ENCODE measurements around the gene LRP2BP.

LRP2BP gene

DNA sequence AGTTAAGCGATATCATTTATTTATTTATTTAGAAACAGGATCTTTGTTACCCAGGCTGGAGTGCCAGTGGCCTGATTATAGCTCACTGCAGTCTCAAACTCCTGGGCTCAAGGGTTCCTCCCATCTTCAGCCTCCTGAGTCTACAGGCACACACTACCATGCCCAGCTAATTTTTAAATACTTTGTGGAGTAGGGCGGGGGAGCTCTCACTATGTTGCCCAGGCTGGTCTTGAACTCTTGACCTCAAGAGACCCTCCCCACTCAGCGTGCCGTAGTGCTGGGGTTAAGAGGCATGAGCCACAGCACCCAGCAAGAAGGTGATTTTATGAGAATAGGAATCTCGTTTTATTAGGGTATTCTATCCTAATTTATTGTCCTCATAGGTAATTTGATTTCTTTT, 33.9 kb upstream of the LRP2BP start:
- ATAC-seq (ENCODE audit: low read depth) (no peak), DNase-seq (ENCODE audit: low spot score) (no peak)
- Histone ChIP-seq H3K9me3 (ENCODE audit: severe bottlenecking) (no peaks in the 10 kb centered on the region), H3K36me3 (ENCODE audit: low read depth) (no peaks in the 10 kb centered on the region), H3K4me3 (ENCODE audit: severe bottlenecking) (no peak overlapping the region), H3K4me1 (ENCODE audit: insufficient read depth, poor library complexity, severe bottlenecking) (peaks cover 2% of the 10 kb centered on the region), H3K27me3 (ENCODE audit: insufficient read depth, poor library complexity, severe bottlenecking) (no peaks in the 10 kb centered on the region), H3K27ac (ENCODE audit: poor library complexity, severe bottlenecking) (no peak overlapping the region)
- TF ChIP-seq, protein P1, sequence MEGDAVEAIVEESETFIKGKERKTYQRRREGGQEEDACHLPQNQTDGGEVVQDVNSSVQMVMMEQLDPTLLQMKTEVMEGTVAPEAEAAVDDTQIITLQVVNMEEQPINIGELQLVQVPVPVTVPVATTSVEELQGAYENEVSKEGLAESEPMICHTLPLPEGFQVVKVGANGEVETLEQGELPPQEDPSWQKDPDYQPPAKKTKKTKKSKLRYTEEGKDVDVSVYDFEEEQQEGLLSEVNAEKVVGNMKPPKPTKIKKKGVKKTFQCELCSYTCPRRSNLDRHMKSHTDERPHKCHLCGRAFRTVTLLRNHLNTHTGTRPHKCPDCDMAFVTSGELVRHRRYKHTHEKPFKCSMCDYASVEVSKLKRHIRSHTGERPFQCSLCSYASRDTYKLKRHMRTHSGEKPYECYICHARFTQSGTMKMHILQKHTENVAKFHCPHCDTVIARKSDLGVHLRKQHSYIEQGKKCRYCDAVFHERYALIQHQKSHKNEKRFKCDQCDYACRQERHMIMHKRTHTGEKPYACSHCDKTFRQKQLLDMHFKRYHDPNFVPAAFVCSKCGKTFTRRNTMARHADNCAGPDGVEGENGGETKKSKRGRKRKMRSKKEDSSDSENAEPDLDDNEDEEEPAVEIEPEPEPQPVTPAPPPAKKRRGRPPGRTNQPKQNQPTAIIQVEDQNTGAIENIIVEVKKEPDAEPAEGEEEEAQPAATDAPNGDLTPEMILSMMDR (IDR thresholded peaks at IDR 0.05; ENCODE audit: poor library complexity, severe bottlenecking): no peak

DNA sequence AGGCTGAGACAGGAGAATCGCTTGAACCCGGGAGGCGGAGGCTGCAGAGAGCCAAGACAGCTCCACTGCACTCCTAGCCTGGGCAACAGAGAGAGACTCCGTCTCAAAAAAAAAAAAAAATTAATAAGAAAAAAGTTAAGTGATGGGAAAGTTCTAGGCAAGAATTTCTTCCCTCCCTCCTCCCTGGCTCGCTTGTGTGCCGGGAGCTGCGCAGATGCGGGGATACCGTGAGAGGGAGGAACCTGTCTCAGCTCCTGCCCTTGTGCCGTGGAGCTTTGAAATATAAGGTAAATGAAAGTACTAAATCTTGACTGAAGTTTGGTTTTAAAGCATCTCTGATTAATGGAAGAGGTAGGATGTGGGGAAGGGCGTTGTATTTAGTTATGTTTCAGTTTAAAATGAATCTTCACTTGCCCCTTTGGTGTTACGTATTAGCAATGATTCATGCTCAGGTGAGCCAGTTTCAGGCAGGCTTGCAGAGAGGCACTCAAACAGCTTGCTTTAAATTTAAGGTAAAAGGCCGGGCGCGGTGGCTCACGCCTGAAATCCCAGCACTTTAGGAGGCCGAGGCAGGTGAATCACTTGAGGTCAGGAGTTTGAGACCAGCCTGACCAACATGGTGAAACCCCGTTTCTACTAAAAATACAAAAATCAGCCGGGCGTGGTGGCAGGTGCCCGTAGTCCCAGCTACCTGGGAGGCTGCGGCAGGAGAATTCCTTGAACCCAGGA, 31.4 kb upstream of the LRP2BP start:
- Histone ChIP-seq H3K36me3 (ENCODE audit: low read depth) (no peaks in the 10 kb centered on the region), H3K9me3 (ENCODE audit: severe bottlenecking) (no peaks in the 10 kb centered on the region), H3K27ac (ENCODE audit: poor library complexity, severe bottlenecking) (no peak overlapping the region), H3K27me3 (ENCODE audit: insufficient read depth, poor library complexity, severe bottlenecking) (no peaks in the 10 kb centered on the region), H3K4me3 (ENCODE audit: severe bottlenecking) (no peak overlapping the region), H3K4me1 (ENCODE audit: insufficient read depth, poor library complexity, severe bottlenecking) (peaks cover 6% of the 10 kb centered on the region)
- ATAC-seq (ENCODE audit: low read depth): no peak
- TF ChIP-seq, protein P1 (IDR thresholded peaks at IDR 0.05; ENCODE audit: poor library complexity, severe bottlenecking): no peak
- no peak for DNase-seq (ENCODE audit: low spot score)

DNA sequence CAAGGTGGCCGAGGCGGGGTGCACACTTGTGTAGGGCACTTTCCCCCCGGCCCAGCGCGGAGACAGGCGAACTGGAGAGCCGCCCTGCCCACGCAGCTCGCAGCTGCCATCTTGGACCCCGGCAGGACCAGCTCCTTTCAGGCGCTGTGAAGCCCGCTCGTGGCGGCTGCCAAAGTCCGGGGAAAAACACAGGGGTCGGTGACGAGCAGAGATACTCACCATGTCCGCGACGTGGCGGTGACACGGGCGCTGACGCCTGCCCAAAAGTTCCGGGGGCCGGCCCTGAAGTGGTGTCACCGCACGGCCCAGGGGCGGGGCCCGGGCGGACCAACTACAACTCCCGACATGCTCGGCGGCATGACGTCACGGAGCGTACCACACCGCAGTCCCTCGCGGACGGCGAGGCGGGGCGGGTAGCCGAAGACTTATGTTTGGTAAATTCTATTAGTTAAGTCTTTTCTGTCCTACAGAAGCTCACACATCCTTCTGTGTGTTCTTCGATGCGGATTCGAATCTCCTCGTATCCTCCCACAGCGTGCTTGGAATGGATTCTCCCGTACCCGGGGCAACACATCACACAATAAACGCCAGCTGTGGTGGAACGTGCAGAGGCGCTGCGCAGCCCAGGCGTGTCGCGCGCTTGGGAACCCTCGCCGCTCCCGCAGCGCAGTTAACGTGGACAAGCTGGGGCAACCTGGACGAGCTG, 30.1 kb upstream of the LRP2BP start, which contains the start of gene UFSP2:
Gene UFSP2 (minus strand): TSS at position 318 of the 706 bp plus-strand sequence. CDS start 96 bp downstream, at position 222.
- Histone ChIP-seq H3K27me3 (ENCODE audit: insufficient read depth, poor library complexity, severe bottlenecking) (no peaks in the 10 kb centered on the region), H3K27ac (ENCODE audit: poor library complexity, severe bottlenecking) (peak within 1 kb of the TSS; percentile 45)
- peak; percentile 88 for ATAC-seq (ENCODE audit: low read depth)

DNA sequence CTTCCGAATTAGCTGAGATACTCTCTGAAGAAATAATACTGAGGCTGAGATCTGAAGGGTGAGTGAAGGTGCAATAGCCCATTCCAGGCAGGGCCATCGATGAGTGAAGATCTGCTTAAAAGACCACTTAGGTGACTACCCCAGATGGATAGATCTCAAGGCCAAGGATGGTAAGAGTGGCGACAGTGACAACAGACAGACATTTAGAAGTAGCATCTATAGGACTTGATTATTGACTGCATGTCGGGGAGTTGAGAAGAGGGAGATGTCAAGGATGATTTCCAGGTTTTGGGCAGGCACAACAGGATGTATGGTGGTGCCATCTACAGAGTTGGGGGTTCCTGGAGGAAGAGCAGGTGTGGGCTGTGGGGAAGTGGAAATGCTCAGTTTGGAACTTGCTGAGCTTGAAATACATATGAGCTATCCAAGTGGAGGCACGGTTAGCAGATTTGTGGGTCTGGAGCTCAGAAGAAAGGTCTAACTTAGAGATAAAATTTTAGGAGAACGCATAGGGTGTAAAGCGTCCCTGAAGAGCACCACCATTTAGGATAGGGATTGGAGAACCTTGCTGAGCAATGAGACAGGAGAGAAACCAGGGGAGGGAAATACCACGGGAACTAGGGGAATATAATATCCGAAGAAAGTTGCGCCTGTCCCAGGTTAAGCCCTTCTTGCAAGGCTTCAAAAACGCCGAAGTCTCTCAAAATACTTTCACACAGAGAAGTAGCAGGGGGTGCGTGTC, 29.4 kb upstream of the LRP2BP start:
- DNase-seq (ENCODE audit: low spot score) (no peak), ATAC-seq (ENCODE audit: low read depth) (peak; percentile 51)

More for the DNA sequence above, 30.1 kb upstream of the LRP2BP start, which contains the start of gene UFSP2:
- H3K36me3 ChIP-seq (ENCODE audit: low read depth): peaks cover 2% of the 10 kb centered on the region; the same call in 1 of the 2 replicates
- peaks cover 6% of the 10 kb centered on the region for H3K4me1 ChIP-seq (ENCODE audit: insufficient read depth, poor library complexity, severe bottlenecking)
- no peaks in the 10 kb centered on the region for H3K9me3 ChIP-seq (ENCODE audit: severe bottlenecking)
- DNase-seq (ENCODE audit: low spot score): peak; percentile 82
- peak within 1 kb of the TSS; percentile 80 for H3K4me3 ChIP-seq (ENCODE audit: severe bottlenecking)
- TF ChIP-seq, protein P1 (IDR thresholded peaks at IDR 0.05; ENCODE audit: poor library complexity, severe bottlenecking): no peak

More for the DNA sequence above, 29.4 kb upstream of the LRP2BP start:
- H3K36me3 ChIP-seq (ENCODE audit: low read depth): peaks cover 9% of the 10 kb centered on the region; the same call in 1 of the 2 replicates
- peak overlapping the region; percentile 45 for H3K27ac ChIP-seq (ENCODE audit: poor library complexity, severe bottlenecking)
- peaks cover 6% of the 10 kb centered on the region for H3K4me1 ChIP-seq (ENCODE audit: insufficient read depth, poor library complexity, severe bottlenecking)
- H3K4me3 ChIP-seq (ENCODE audit: severe bottlenecking): peak overlapping the region; percentile 80
- no peaks in the 10 kb centered on the region for H3K27me3 ChIP-seq (ENCODE audit: insufficient read depth, poor library complexity, severe bottlenecking)
- H3K9me3 ChIP-seq (ENCODE audit: severe bottlenecking): no peaks in the 10 kb centered on the region
- TF ChIP-seq, protein P1 (IDR thresholded peaks at IDR 0.05; ENCODE audit: poor library complexity, severe bottlenecking): no peak
